ENCODE data around the gene CD3E. TPM values are rescaled to one million over a fixed set of nuclear protein-coding genes. Genes with fewer than 3 reads are reported as not detected.
A peak's percentile ranks its signal among the peaks of the same experiment; 100 is the strongest.

The CD3E gene
- total and polyA plus RNA-seq, 9 of the 15 experiments (the other 6 are each of a cell fraction or from before 2014, with no cell fraction given) = 0.07 to 0.62 (median 0.19) TPM; not detected in 5

GRCh38 chr11:118319337-118319707 lies 14.8 kb downstream of the CD3E start (continued):
- TF ChIP-seq HMG20B (CRISPR knock-in tag; IDR thresholded peaks at IDR 0.05) (no peak), NR2C2 (CRISPR knock-in tag; IDR thresholded peaks at IDR 0.05) (no peak), NR2C2 (tag; IDR thresholded peaks at IDR 0.05) (peak; percentile 77; the same call in 1 of the 2 replicates), NBN (IDR thresholded peaks at IDR 0.05; ENCODE audit: low read depth) (peak; percentile 60; the same call in 1 of the 2 replicates), DACH1 (IDR thresholded peaks at IDR 0.05; ENCODE audit: partially characterized antibody) (no peak)

DNA sequence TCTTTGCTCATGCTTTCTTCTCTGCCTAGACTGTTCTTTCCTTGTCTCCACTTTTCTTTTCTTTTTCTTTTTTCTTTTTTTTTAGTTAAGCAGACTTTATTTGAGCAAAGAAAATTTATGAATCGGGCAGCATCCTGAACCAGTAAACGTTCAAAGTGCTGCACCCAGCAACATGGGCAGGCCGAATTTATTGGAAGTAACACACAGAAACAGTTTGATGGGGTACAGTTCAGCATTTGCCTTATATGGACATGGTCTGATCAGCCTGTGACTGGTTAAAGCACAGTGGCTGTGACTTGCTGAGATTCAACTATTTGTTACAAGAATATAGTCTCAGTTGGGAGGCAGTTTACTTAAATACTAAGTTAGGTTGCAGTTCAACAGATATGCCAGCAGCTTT lies 16.0 kb downstream of the CD3E start:
- Histone ChIP-seq H3K79me2 (ENCODE audit: control insufficient read depth, insufficient read depth, low read length) (no peaks in the 10 kb centered on the region), H3K4me2 (ENCODE audit: insufficient read depth, low read length) (no peak overlapping the region), H3K27me3 (ENCODE audit: control insufficient read depth in 2 of 2, insufficient read depth in 2 of 2, low read length in 2 of 2) (no peaks in the 10 kb centered on the region), H3K27ac (ENCODE audit: extremely low read depth, low read depth, low read length) (no peak overlapping the region), H3K9ac (ENCODE audit: insufficient read depth in 1 of 2, low read depth in 2 of 2, low read length in 2 of 2) (no peak overlapping the region), H3K9me1 (ENCODE audit: control insufficient read depth, insufficient read depth, low read length) (peaks cover 2% of the 10 kb centered on the region), H2AFZ (ENCODE audit: low read depth, low read length) (no peak overlapping the region), H3K9me3 (replicated peaks; ENCODE audit: control insufficient read depth, insufficient read depth, low read depth, low read length) (no peaks in the 10 kb centered on the region), H3K4me1 (replicated peaks in 1 of 2; ENCODE audit: control insufficient read depth in 2 of 2, insufficient read depth in 2 of 2, low read length in 2 of 2) (peaks cover 27 to 36% of the 10 kb centered on the region in 2 experiments), H3K4me3 (no peak overlapping the region), H3K36me3 (ENCODE audit: control insufficient read depth, insufficient read depth, low read length) (no peaks in the 10 kb centered on the region), H4K20me1 (replicated peaks; ENCODE audit: control insufficient read depth, insufficient read depth, low read length) (no peaks in the 10 kb centered on the region)
- in situ Hi-C loops (cut with MboI) = no loop called here
- no peak for ATAC-seq
- no TSS peak for BruUV-seq (replicated peaks)
- CTCF ChIA-PET (ENCODE audit: low intra/inter-chr PET ratio) = no interaction called here
- POLR2A ChIA-PET = no interaction called here
- intact Hi-C loops (cut with micrococcal nuclease) = no loop called here
- no peak for FAIRE-seq
- DNase-seq (ENCODE audit: extremely low read depth in 1 of 4, low spot score in 3 of 4) = no peak
- 31% methylated on average over 3 of the region's 3 CpGs for WGBS (ENCODE audit: insufficient coverage, low coverage, missing lambda C conversion rate)
- TF ChIP-seq CHD4 (IDR thresholded peaks at IDR 0.05; ENCODE audit: insufficient read depth, insufficient replicate concordance, low read depth, low read length, poor library complexity, severe bottlenecking) (no peak), ZNF408 (CRISPR knock-in tag; IDR thresholded peaks at IDR 0.05; ENCODE audit: low read depth) (no peak), RREB1 (CRISPR knock-in tag; IDR thresholded peaks at IDR 0.05) (no peak), TAL1 (IDR thresholded peaks at IDR 0.05) (no peak), SRF (CRISPR knock-in tag; IDR thresholded peaks at IDR 0.05) (peak; percentile 51 to 90; a peak in 2 of 4 replicates), NR3C1 (CRISPR knock-in tag; IDR thresholded peaks at IDR 0.05) (no peak), POLR2G (IDR thresholded peaks at IDR 0.05; ENCODE audit: low read depth, low read length) (no peak)
- TF ChIP-seq, protein P1, sequence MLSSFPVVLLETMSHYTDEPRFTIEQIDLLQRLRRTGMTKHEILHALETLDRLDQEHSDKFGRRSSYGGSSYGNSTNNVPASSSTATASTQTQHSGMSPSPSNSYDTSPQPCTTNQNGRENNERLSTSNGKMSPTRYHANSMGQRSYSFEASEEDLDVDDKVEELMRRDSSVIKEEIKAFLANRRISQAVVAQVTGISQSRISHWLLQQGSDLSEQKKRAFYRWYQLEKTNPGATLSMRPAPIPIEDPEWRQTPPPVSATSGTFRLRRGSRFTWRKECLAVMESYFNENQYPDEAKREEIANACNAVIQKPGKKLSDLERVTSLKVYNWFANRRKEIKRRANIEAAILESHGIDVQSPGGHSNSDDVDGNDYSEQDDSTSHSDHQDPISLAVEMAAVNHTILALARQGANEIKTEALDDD (IDR thresholded peaks at IDR 0.05) = 0 out of 2 replicates have a peak, but pooled peaks have one; percentile 48

All from K562 (cell line).